A673 (cell line): ENCODE data around the gene TXNRD1. TPM values are rescaled to one million over a fixed set of nuclear protein-coding genes. Genes with fewer than 3 reads are reported as not detected.

ENCODE experiments used
- BruUV-seq: library from RNA; stranded (reverse); fragments of 400-500 nt; replicated peaks from 2 replicates; lab custom pipeline; 2021; lab: Mats Ljungman, UMichigan
- CTCF ChIA-PET: fragments of 300-600 bp; sonication (Branson Sonifier 250); formaldehyde crosslinking; loops from one replicate; lab custom pipeline; 2022; ENCODE audit warnings: antibody characterized with exemption; lab: Charles Lee
- POLR2A ChIA-PET: fragments of 300-600 bp; sonication (Branson Sonifier 250); formaldehyde crosslinking; loops from one replicate; lab custom pipeline; 2022; ENCODE audit warnings: antibody characterized with exemption; ENCODE audit not compliant: low non-redundant PET; lab: Charles Lee
- DNase-seq: peaks from one replicate; pipeline ENCODE4 v3.0.0-alpha.2; 2015; ENCODE audit warnings: low spot score
- H3K27ac ChIP-seq: fragments of 200-600 bp; sonication (generic); 2 replicates; pipeline ENCODE4 v1.5.1; 2016; ENCODE audit warnings: mixed run types, low read depth, mild to moderate bottlenecking, mixed read lengths, antibody characterized with exemption, low read length; ENCODE audit not compliant: poor library complexity, severe bottlenecking
- H3K27me3 ChIP-seq: fragments of 200-600 bp; sonication (generic); replicated peaks from 2 replicates; pipeline ENCODE4 v1.6.1; 2017; ENCODE audit warnings: mixed run types, low read depth, mild to moderate bottlenecking, mixed read lengths, antibody characterized with exemption, low read length; ENCODE audit not compliant: insufficient read depth, poor library complexity
- H3K36me3 ChIP-seq: fragments of 200-600 bp; sonication (generic); 2 replicates; pipeline ENCODE4 v1.6.1; 2016; ENCODE audit warnings: mixed run types, mild to moderate bottlenecking, mixed read lengths, antibody characterized with exemption, low read length; ENCODE audit not compliant: insufficient read depth, poor library complexity, severe bottlenecking
- H3K4me1 ChIP-seq: fragments of 200-600 bp; sonication (generic); 2 replicates; pipeline ENCODE4 v1.6.1; 2017; ENCODE audit warnings: mixed run types, mild to moderate bottlenecking, mixed read lengths, antibody characterized with exemption, low read length; ENCODE audit not compliant: insufficient read depth, poor library complexity, severe bottlenecking
- H3K4me3 ChIP-seq: fragments of 200-600 bp; sonication (generic); 2 replicates; pipeline ENCODE4 v1.5.1; 2016; ENCODE audit warnings: low read depth, mixed run types, mild to moderate bottlenecking, mixed read lengths, low read length; ENCODE audit not compliant: poor library complexity, severe bottlenecking
- H3K9me3 ChIP-seq: fragments of 200-600 bp; sonication (generic); 2 replicates; pipeline ENCODE4 v1.6.1; 2016; ENCODE audit warnings: mixed run types, low read depth, mild to moderate bottlenecking, mixed read lengths, antibody characterized with exemption, low read length; ENCODE audit not compliant: poor library complexity, severe bottlenecking
- EZH2 ChIP-seq: fragments of 200-600 bp; sonication (generic); IDR thresholded peaks from 2 replicates; pipeline ENCODE4 v1.6.1; 2017; ENCODE audit warnings: borderline replicate concordance, low read depth, mild to moderate bottlenecking, mixed read lengths, antibody characterized with exemption, low read length; ENCODE audit not compliant: poor library complexity, severe bottlenecking
- intact Hi-C: fragments of 100-400 bp; cut with micrococcal nuclease; formaldehyde crosslinking; loops from one replicate; pipeline ENCODE4 v1.10.0; 2022; ENCODE audit not compliant: unreplicated experiment
- total RNA-seq: library from RNA; stranded (reverse); gene quantifications from 2 replicates; pipeline ENCODE4 v1.2.3, GENCODE V29; 2021
- TF ChIP-seq, protein P1 (sequence below): fragments of 300-800, 200-600 bp; sonication (generic); conservative IDR thresholded peaks from 2 replicates; pipeline ENCODE4 v1.5.1; 2017; ENCODE audit warnings: low read depth, mild to moderate bottlenecking, antibody characterized with exemption, low read length, moderate library complexity, mixed read lengths

The TXNRD1 gene
- total RNA-seq, 1 experiment from 2014 or later = 226 TPM

DNA sequence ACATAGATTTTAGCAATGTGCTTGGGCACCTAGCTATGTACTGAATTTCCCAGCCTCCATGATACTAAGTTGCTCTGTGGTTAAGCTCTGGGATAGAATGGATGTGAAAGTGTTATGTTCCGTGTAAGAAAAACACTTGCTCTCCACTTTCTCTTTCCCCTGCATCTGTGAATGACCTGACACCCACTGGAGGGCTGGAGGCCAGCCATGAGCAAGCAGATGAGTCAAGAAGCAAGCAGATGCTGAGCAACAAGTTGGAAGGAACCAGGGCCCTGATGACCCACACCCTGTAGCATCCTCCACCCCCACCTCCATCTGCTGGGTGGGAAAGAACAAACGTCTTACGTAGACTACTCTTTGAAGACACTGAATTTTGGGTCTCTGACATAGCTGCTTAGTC is 144.6 kb downstream of the TXNRD1 start:
- no peak overlapping the region for H3K27ac ChIP-seq
- H3K4me1 ChIP-seq = no peaks in the 10 kb centered on the region
- no peaks in the 10 kb centered on the region for H3K27me3 ChIP-seq
- ChIA-PET POLR2A (no interaction called here), CTCF (interaction anchor here (0.7 kb wide), 1 partner anchor 21 kb away, joined by 8 read pairs; no protein-coding TSS in a partner anchor)
- BruUV-seq = no TSS peak
- no peak overlapping the region for H3K4me3 ChIP-seq
- no peak for DNase-seq
- intact Hi-C loops = no loop called here
- no peaks in the 10 kb centered on the region for H3K36me3 ChIP-seq
- no peak for TF ChIP-seq EZH2
- TF ChIP-seq, protein P1, sequence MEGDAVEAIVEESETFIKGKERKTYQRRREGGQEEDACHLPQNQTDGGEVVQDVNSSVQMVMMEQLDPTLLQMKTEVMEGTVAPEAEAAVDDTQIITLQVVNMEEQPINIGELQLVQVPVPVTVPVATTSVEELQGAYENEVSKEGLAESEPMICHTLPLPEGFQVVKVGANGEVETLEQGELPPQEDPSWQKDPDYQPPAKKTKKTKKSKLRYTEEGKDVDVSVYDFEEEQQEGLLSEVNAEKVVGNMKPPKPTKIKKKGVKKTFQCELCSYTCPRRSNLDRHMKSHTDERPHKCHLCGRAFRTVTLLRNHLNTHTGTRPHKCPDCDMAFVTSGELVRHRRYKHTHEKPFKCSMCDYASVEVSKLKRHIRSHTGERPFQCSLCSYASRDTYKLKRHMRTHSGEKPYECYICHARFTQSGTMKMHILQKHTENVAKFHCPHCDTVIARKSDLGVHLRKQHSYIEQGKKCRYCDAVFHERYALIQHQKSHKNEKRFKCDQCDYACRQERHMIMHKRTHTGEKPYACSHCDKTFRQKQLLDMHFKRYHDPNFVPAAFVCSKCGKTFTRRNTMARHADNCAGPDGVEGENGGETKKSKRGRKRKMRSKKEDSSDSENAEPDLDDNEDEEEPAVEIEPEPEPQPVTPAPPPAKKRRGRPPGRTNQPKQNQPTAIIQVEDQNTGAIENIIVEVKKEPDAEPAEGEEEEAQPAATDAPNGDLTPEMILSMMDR = no peak
- H3K9me3 ChIP-seq = no peaks in the 10 kb centered on the region

DNA sequence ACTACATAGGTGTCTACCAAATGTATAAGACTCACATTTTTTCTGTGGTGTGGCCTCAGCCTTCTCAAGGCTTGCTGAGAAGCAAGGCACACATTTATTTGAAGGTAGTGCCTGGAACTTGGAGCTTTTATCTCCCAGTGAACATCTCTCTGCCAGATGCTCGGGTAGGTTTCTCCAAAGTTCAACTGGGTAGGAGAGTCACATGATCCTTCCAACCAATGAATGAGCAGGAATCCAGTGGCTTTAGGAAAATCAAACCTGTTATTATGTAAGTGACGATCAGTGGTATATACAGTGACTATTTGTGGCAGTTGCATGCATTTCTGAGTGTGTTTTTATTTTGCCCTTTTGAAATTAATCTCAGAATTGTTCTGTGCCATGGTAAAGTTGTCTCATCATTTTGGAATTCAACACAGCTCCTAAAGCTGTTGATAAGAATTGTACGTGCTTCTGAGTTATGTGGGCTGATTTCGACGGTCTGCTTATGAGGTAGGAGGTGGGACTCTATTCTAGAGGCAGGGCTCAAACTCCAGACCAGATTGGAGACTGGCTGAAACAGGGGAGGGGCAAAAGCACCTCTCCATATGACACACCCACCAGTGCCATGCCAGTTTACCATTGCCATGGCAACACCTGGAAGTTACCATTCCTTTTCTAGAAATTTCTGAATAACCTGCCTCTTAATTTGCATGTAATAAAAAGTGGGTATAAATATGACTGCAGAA is 145.6 kb downstream of the TXNRD1 start:
- intact Hi-C loops = no loop called here
- BruUV-seq = no TSS peak
- no peak overlapping the region for H3K4me3 ChIP-seq
- no peaks in the 10 kb centered on the region for H3K36me3 ChIP-seq
- no peak for DNase-seq
- CTCF ChIA-PET = interaction anchor here (0.6 kb wide), 1 partner anchor 85 kb away, joined by 3 read pairs; no protein-coding TSS in a partner anchor
- TF ChIP-seq, protein P1 = no peak
- no peak for TF ChIP-seq EZH2
- H3K27me3 ChIP-seq = no peaks in the 10 kb centered on the region
- H3K9me3 ChIP-seq = no peaks in the 10 kb centered on the region
- POLR2A ChIA-PET = no interaction called here
- no peak overlapping the region for H3K27ac ChIP-seq
- H3K4me1 ChIP-seq = no peaks in the 10 kb centered on the region

DNA sequence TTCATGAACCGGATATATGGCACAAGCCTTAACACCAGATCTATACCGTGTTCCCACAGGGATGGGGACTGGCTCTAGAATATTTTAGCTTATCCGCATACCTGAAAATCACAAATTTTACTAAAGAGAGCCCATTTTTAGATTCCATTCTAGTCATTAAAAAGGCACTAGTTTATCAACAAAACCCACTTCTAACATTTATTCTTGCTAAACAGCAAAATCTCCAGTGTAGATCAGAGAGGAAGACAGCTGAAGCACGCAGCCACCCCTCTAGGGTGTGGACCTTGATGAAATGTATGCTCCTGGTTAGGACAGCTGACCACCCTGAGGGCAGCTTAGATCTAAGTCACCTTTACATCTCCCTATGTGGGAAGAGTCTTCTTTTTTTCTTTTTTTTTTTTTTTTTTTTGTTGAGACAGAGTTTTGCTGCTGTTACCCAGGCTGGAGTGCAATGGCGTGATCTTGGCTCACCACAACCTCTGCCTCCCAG is 150.4 kb downstream of the TXNRD1 start:
- no peak overlapping the region for H3K4me3 ChIP-seq
- CTCF ChIA-PET = no interaction called here
- TF ChIP-seq, protein P1 = no peak
- no peak for TF ChIP-seq EZH2
- no peaks in the 10 kb centered on the region for H3K27me3 ChIP-seq
- H3K27ac ChIP-seq = no peak overlapping the region
- no peak for DNase-seq
- intact Hi-C loops = no loop called here
- BruUV-seq = no TSS peak
- H3K9me3 ChIP-seq = peaks cover 6% of the 10 kb centered on the region
- POLR2A ChIA-PET = no interaction called here
- no peaks in the 10 kb centered on the region for H3K4me1 ChIP-seq
- no peaks in the 10 kb centered on the region for H3K36me3 ChIP-seq
